H9 (cell line): Measurements from ENCODE around the gene GGCT. TPM values are rescaled to one million over a fixed set of nuclear protein-coding genes. Genes with fewer than 3 reads are reported as not detected.

Experiments
- DNase-seq: peaks from one replicate; pipeline ENCODE4 v3.0.0-alpha.2; 2017
- H2AFZ ChIP-seq: one replicate; pipeline ENCODE4 v1.6.1; 2013; ENCODE audit warnings: mild to moderate bottlenecking, low read length, control low read depth, moderate library complexity
- H2AK5ac ChIP-seq: 2 replicates; pipeline ENCODE4 v1.6.1; 2013; ENCODE audit warnings: low read length, control low read depth, mixed read lengths; ENCODE audit not compliant: insufficient read length
- H2BK120ac ChIP-seq: one replicate; pipeline ENCODE4 v1.6.1; 2013; ENCODE audit warnings: low read depth, mild to moderate bottlenecking, low read length, control low read depth, inconsistent platforms; ENCODE audit not compliant: poor library complexity, severe bottlenecking
- H2BK12ac ChIP-seq: 2 replicates; pipeline ENCODE4 v1.6.1; 2013; ENCODE audit warnings: low read length, control low read depth, mixed read lengths, low read depth; ENCODE audit not compliant: insufficient read length
- H2BK15ac ChIP-seq: 2 replicates; pipeline ENCODE4 v1.6.1; 2013; ENCODE audit warnings: low read depth, low read length, control low read depth
- H2BK20ac ChIP-seq: one replicate; pipeline ENCODE4 v1.6.1; 2013; ENCODE audit warnings: low read depth, mild to moderate bottlenecking, low read length, control low read depth, inconsistent platforms; ENCODE audit not compliant: poor library complexity, severe bottlenecking
- H2BK5ac ChIP-seq: 2 replicates; pipeline ENCODE4 v1.6.1; 2013; ENCODE audit warnings: low read length, control low read depth, mixed read lengths; ENCODE audit not compliant: insufficient read length
- H3K14ac ChIP-seq: 2 replicates; pipeline ENCODE4 v1.6.1; 2013; ENCODE audit warnings: low read length, control low read depth; ENCODE audit not compliant: insufficient read depth
- H3K18ac ChIP-seq: 2 replicates; pipeline ENCODE4 v1.6.1; 2013; ENCODE audit warnings: low read depth, mild to moderate bottlenecking, mixed read lengths, low read length, control low read depth; ENCODE audit not compliant: insufficient read length
- H3K23ac ChIP-seq: 2 replicates; pipeline ENCODE4 v1.6.1; 2013; ENCODE audit warnings: low read length, control low read depth, mixed read lengths, low read depth; ENCODE audit not compliant: insufficient read length
- H3K23me2 ChIP-seq: 2 replicates; pipeline ENCODE4 v1.6.1; 2013; ENCODE audit warnings: low read depth, mild to moderate bottlenecking, mixed read lengths, low read length, control low read depth; ENCODE audit not compliant: insufficient read length, poor library complexity, severe bottlenecking
- H3K27ac ChIP-seq: 2 replicates; pipeline ENCODE4 v1.5.1; 2013; ENCODE audit warnings: low read length, control low read depth, mixed read lengths, low read depth; ENCODE audit not compliant: insufficient read length
- H3K27me3 ChIP-seq: 2 replicates; pipeline ENCODE4 v1.6.1; 2013; ENCODE audit warnings: low read length, control low read depth, inconsistent platforms; ENCODE audit not compliant: insufficient read depth
- H3K4ac ChIP-seq: 2 replicates; pipeline ENCODE4 v1.6.1; 2013; ENCODE audit warnings: low read depth, mild to moderate bottlenecking, control low read depth, inconsistent platforms, low read length, moderate library complexity
- H3K4me1 ChIP-seq: 2 replicates; pipeline ENCODE4 v1.6.1; 2013; ENCODE audit warnings: low read length, control low read depth, inconsistent platforms; ENCODE audit not compliant: insufficient read depth
- H3K4me2 ChIP-seq: 2 replicates; pipeline ENCODE4 v1.6.1; 2013; ENCODE audit warnings: low read length, control low read depth, mixed read lengths; ENCODE audit not compliant: insufficient read length, insufficient read depth
- H3K56ac ChIP-seq: 2 replicates; pipeline ENCODE4 v1.6.1; 2013; ENCODE audit warnings: low read depth, mild to moderate bottlenecking, mixed read lengths, low read length, control low read depth; ENCODE audit not compliant: insufficient read length
- H3K79me1 ChIP-seq: 2 replicates; pipeline ENCODE4 v1.6.1; 2013; ENCODE audit warnings: low read depth, mild to moderate bottlenecking, moderate library complexity, low read length, control low read depth, inconsistent platforms; ENCODE audit not compliant: insufficient read depth, poor library complexity, severe bottlenecking
- H3K79me2 ChIP-seq: 2 replicates; pipeline ENCODE4 v1.6.1; 2013; ENCODE audit warnings: low read length, control low read depth, inconsistent platforms; ENCODE audit not compliant: insufficient read depth
- H3K9ac ChIP-seq: 2 replicates; pipeline ENCODE4 v1.6.1; 2013; ENCODE audit warnings: low read length, control low read depth, mixed read lengths; ENCODE audit not compliant: insufficient read length; ENCODE audit errors: extremely low read depth
- H3K9me3 ChIP-seq: one replicate; pipeline ENCODE4 v1.6.1; 2013; ENCODE audit warnings: low read depth, low read length, inconsistent platforms; ENCODE audit not compliant: control insufficient read depth
- H3T11ph ChIP-seq: one replicate; pipeline ENCODE4 v1.6.1; 2013; ENCODE audit warnings: mild to moderate bottlenecking, low read length, control low read depth, inconsistent platforms
- H4K20me1 ChIP-seq: one replicate; pipeline ENCODE4 v1.6.1; 2013; ENCODE audit not compliant: control insufficient read depth, insufficient read length, insufficient read depth
- H4K5ac ChIP-seq: 2 replicates; pipeline ENCODE4 v1.6.1; 2013; ENCODE audit warnings: low read depth, mild to moderate bottlenecking, mixed read lengths, low read length, control low read depth; ENCODE audit not compliant: insufficient read length
- H4K8ac ChIP-seq: replicated peaks from 2 replicates; pipeline ENCODE4 v1.6.1; 2013; ENCODE audit warnings: low read length, control low read depth, mixed read lengths, low read depth; ENCODE audit not compliant: insufficient read length
- H4K91ac ChIP-seq: 2 replicates; pipeline ENCODE4 v1.6.1; 2013; ENCODE audit warnings: low read depth, mild to moderate bottlenecking, moderate library complexity, mixed read lengths, low read length, control low read depth; ENCODE audit not compliant: insufficient read length
- H3K27ac Mint-ChIP-seq, 3 experiments: 2 replicates in 2 of 3; 3 replicates in 1 of 3; pipeline ENCODE4 v1.8.0; 2020 to 2021; ENCODE audit warnings: mixed read lengths in 3 of 3, mild to moderate bottlenecking in 1 of 3, moderate library complexity in 1 of 3
- H3K27me3 Mint-ChIP-seq: 2 replicates; pipeline ENCODE4 v1.8.0; 2021; ENCODE audit warnings: low read depth, mild to moderate bottlenecking, moderate library complexity, mixed read lengths
- H3K36me3 Mint-ChIP-seq, 3 experiments: 2 replicates in 2 of 3; 3 replicates in 1 of 3; pipeline ENCODE4 v1.8.0; 2020 to 2021; ENCODE audit warnings: low read depth in 3 of 3, mixed read lengths in 3 of 3; ENCODE audit not compliant: insufficient read depth in 1 of 3
- H3K4me1 Mint-ChIP-seq, 2 experiments: 2 replicates each; pipeline ENCODE4 v1.8.0; 2020; ENCODE audit warnings: mixed read lengths in 2 of 2
- H3K4me3 Mint-ChIP-seq, 2 experiments: 2 replicates in 1 of 2; 3 replicates in 1 of 2; pipeline ENCODE4 v1.8.0; 2020 to 2021; ENCODE audit warnings: mild to moderate bottlenecking in 2 of 2, mixed read lengths in 2 of 2, moderate library complexity in 1 of 2
- H3K9me3 Mint-ChIP-seq, 2 experiments: 2 replicates in 1 of 2; 3 replicates in 1 of 2; pipeline ENCODE4 v1.8.0; 2020; ENCODE audit warnings: mild to moderate bottlenecking in 2 of 2, mixed read lengths in 2 of 2, moderate library complexity in 1 of 2
- CTCF ChIP-seq: fragments of 200-600 bp; sonication (generic); conservative IDR thresholded peaks from 3 replicates; pipeline ENCODE4 v1.8.0; 2021; ENCODE audit warnings: antibody characterized with exemption, mild to moderate bottlenecking
- WGBS: extraction: QIAGEN DNeasy Blood & Tissue Kit; methylation state at CpG from one replicate; pipeline ENCODE4 v1.1.7; 2013; ENCODE audit warnings: missing lambda C conversion rate, low lambda C conversion rate, mixed read lengths; ENCODE audit not compliant: insufficient read length; ENCODE audit errors: extremely low coverage; 5-methylcytosine and 5-hydroxymethylcytosine counted together
- total RNA-seq: library from RNA; stranded (reverse); gene quantifications from 2 replicates; pipeline ENCODE4 v1.2.1, GENCODE V29; 2021

The GGCT gene
- total RNA-seq, 1 experiment from 2014 or later = 84.9 TPM

GRCh38 chr7:30514776-30515175 lies 10.1 kb upstream of the GGCT start:
- no peak overlapping the region for H3K18ac ChIP-seq
- H2BK12ac ChIP-seq = no peak overlapping the region
- no peaks in the 10 kb centered on the region for H3K9me3 ChIP-seq
- H3K4me1 ChIP-seq = no peaks in the 10 kb centered on the region
- H4K8ac ChIP-seq = no peak overlapping the region
- H3K23me2 ChIP-seq = no peaks in the 10 kb centered on the region
- H3K56ac ChIP-seq = no peak overlapping the region
- no peak overlapping the region for H3K4me3 Mint-ChIP-seq
- H3K4me2 ChIP-seq = no peak overlapping the region
- no peak overlapping the region for H2BK120ac ChIP-seq
- no CpG with 5 or more reads among the region's 1 CpG for WGBS
- H3K4ac ChIP-seq = no peak overlapping the region
- H4K91ac ChIP-seq = no peak overlapping the region
- no peak for DNase-seq
- H3K9ac ChIP-seq = no peak overlapping the region
- H3K79me1 ChIP-seq = no peaks in the 10 kb centered on the region
- no peak for TF ChIP-seq CTCF
- H4K5ac ChIP-seq = no peak overlapping the region
- H3K27me3 ChIP-seq = no peaks in the 10 kb centered on the region
- no peak overlapping the region for H3K27ac ChIP-seq
- H2AFZ ChIP-seq = no peak overlapping the region
- H2BK5ac ChIP-seq = no peak overlapping the region
- 0 out of 2 replicates have a peak, but pooled peaks cover 2% of the 10 kb centered on the region for H3K27me3 Mint-ChIP-seq
- no peak overlapping the region for H2AK5ac ChIP-seq
- H3K36me3 Mint-ChIP-seq = no peaks in the 10 kb centered on the region
- H3K4me1 Mint-ChIP-seq = peaks cover 6 to 7% of the 10 kb centered on the region in 2 experiments; a peak in 3 of 4 replicates
- H3K79me2 ChIP-seq = no peaks in the 10 kb centered on the region
- H3T11ph ChIP-seq = no peak overlapping the region
- H3K9me3 Mint-ChIP-seq = no peaks in the 10 kb centered on the region
- H3K14ac ChIP-seq = no peak overlapping the region
- no peak overlapping the region for H3K27ac Mint-ChIP-seq
- no peak overlapping the region for H3K23ac ChIP-seq
- H4K20me1 ChIP-seq = no peaks in the 10 kb centered on the region
- H2BK20ac ChIP-seq = no peak overlapping the region
- H2BK15ac ChIP-seq = no peak overlapping the region
